ENCODE results near the gene CHRD. TPM values are rescaled to one million over a fixed set of nuclear protein-coding genes. Genes with fewer than 3 reads are reported as not detected.

The CHRD gene
- total RNA-seq, 1 experiment from 2014 or later, result not detected

- POLR2A ChIA-PET, result interaction anchor here (0.6 to 4.1 kb wide), 8 partner anchors 12 to 406 kb away, joined by 3 to 18 read pairs (median 4); no protein-coding TSS in a partner anchor
- no TSS peak for BruUV-seq (replicated peaks)
- Mint-ChIP-seq H3K27me3 (ENCODE audit: insufficient read depth, unreplicated experiment) (no peaks in the 10 kb centered on the region), H3K9me3 (ENCODE audit: unreplicated experiment) (no peaks in the 10 kb centered on the region), H3K4me3 (ENCODE audit: unreplicated experiment) (peak overlapping the region; percentile 93), H3K4me1 (ENCODE audit: insufficient read depth, unreplicated experiment) (peaks cover 26% of the 10 kb centered on the region), H3K36me3 (ENCODE audit: insufficient read depth, unreplicated experiment) (peaks cover 17% of the 10 kb centered on the region), H3K27ac (ENCODE audit: low read depth, unreplicated experiment) (peak overlapping the region; percentile 39)
- no peak for DNase-seq (ENCODE audit: unreplicated experiment)
- no peak for TF ChIP-seq CTCF (IDR thresholded peaks at IDR 0.05; ENCODE audit: unreplicated experiment)
- CTCF ChIA-PET, result interaction anchor here (0.5 to 1.9 kb wide), 2 partner anchors 11 to 406 kb away, joined by 3 to 7 read pairs; no protein-coding TSS in a partner anchor
- intact Hi-C loops (cut with micrococcal nuclease), result no loop called here
Observed at GRCh38 chr3:184360070-184360928, 19.6 kb upstream of the CHRD start.

GRCh38 chr3:184360929-184361531 lies 18.8 kb upstream of the CHRD start:
- peak overlapping the region; percentile 39 for H3K27ac Mint-ChIP-seq (ENCODE audit: low read depth, unreplicated experiment)
- H3K9me3 Mint-ChIP-seq (ENCODE audit: unreplicated experiment), result no peaks in the 10 kb centered on the region
- H3K4me3 Mint-ChIP-seq (ENCODE audit: unreplicated experiment), result peak overlapping the region; percentile 93
- intact Hi-C loops (cut with micrococcal nuclease), result no loop called here
- no TSS peak for BruUV-seq (replicated peaks)
- H3K27me3 Mint-ChIP-seq (ENCODE audit: insufficient read depth, unreplicated experiment), result no peaks in the 10 kb centered on the region
- peaks cover 24% of the 10 kb centered on the region for H3K36me3 Mint-ChIP-seq (ENCODE audit: insufficient read depth, unreplicated experiment)
- POLR2A ChIA-PET, result interaction anchor here (0.9 to 4.1 kb wide), 10 partner anchors 10 to 405 kb away, joined by 3 to 18 read pairs (median 6); no protein-coding TSS in a partner anchor
- no peak for TF ChIP-seq CTCF (IDR thresholded peaks at IDR 0.05; ENCODE audit: unreplicated experiment)
- H3K4me1 Mint-ChIP-seq (ENCODE audit: insufficient read depth, unreplicated experiment), result peaks cover 27% of the 10 kb centered on the region
- CTCF ChIA-PET, result interaction anchor here (1.1 to 1.2 kb wide), 2 partner anchors 8 to 24 kb away, joined by 3 to 5 read pairs; partner anchors contain the start of gene FAM131A
- no peak for DNase-seq (ENCODE audit: unreplicated experiment)

- Mint-ChIP-seq H3K27ac (ENCODE audit: low read depth, unreplicated experiment) (peak within 1 kb of the TSS; percentile 89), H3K9me3 (ENCODE audit: unreplicated experiment) (no peaks in the 10 kb centered on the region), H3K4me3 (ENCODE audit: unreplicated experiment) (peak within 1 kb of the TSS; percentile 93), H3K36me3 (ENCODE audit: insufficient read depth, unreplicated experiment) (peaks cover 29% of the 10 kb centered on the region), H3K27me3 (ENCODE audit: insufficient read depth, unreplicated experiment) (no peaks in the 10 kb centered on the region), H3K4me1 (ENCODE audit: insufficient read depth, unreplicated experiment) (peaks cover 27% of the 10 kb centered on the region)
- ChIA-PET CTCF (interaction anchor here (1.0 to 3.5 kb wide), 5 partner anchors 8 to 180 kb away, joined by 3 to 12 read pairs (median 4); partner anchors contain the start of gene FAM131A), POLR2A (interaction anchor here (0.6 to 4.1 kb wide), 20 partner anchors 10 to 1291 kb away, joined by 3 to 18 read pairs (median 4); partner anchors contain the start of gene PSMD2)
- intact Hi-C loops (cut with micrococcal nuclease), result no loop called here
- peak; percentile 51 for DNase-seq (ENCODE audit: unreplicated experiment)
- no peak for TF ChIP-seq CTCF (IDR thresholded peaks at IDR 0.05; ENCODE audit: unreplicated experiment)
- BruUV-seq (replicated peaks), result no TSS peak
Observed at GRCh38 chr3:184361532-184361931, 18.3 kb upstream of the CHRD start, which contains the start of the genes CLCN2 and POLR2H. CLCN2 (minus strand) TSS chr3:184361605; CDS start chr3:184361479, 126 bp downstream. POLR2H (plus strand) TSS chr3:184361710; CDS start chr3:184363493, 1,783 bp downstream.
